HPDE6-E6E7 (cell line): Measurements from ENCODE around the gene CDKN3.
"Not testable (repeated sequence)": the region's sequence is repeated elsewhere in the genome, so short reads cannot be mapped to it uniquely, and the experiment has no call there.

Experiments used
- DNase-seq: peaks from one replicate; pipeline ENCODE4 v3.0.0; 2011; ENCODE audit warnings: missing footprints; ENCODE audit errors: extremely low spot score

CDKN3 gene

DNA sequence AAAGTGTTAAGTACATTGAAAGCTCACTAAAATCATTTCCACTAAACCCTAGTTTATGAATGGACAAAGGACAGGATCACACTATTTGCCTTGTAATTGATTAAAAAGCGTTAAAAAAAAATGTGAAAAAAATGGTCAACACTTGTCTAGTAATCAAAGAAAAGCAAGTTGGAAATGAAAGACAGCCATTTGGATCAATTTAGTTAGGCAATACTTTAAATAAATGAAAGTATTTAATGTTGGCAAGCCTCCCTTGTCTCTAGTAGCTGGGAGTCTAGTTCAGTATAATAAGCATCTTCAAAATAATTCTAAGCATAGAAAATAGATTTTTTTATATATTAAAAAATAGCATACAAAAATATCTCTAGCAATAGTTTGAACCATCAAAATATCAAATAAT lies 58.6 kb downstream of the CDKN3 start:
- DNase-seq: no peak

DNA sequence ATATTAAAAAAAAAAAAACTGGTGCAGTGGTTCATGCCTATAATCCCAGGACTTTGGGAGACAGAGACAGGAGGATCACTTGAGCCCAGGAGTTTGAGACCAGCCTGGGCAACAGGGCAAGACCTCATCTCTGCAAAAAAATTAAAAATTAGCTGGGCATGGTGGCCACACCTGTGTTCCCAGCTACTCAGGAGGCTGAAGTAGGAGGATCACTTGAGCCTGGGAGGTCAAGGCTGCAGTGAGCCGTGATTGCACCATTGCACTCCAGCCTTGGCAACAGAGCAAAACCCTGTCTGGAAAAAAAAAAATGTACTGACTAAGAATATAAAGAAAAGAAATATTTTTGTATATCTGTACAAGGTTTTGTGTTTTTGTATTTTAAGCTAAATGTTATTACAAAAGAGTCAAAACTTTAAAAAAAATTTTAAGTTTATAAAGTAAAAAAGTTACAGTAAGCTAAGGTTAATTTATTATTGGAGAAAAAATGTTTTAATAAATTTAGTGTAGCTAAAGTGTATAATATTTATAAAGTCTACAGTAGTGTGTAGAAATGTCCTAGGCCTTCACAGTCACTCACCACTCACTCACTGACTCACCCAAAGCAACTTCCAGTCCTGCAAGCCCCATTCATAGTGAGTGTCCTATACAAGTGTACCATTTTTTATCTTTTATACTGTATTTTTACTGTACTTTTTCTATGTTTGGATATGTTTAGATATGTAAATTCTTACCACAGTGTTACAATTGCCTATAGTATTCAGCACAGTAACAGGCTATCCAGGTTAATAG lies 60.2 kb downstream of the CDKN3 start:
- not testable (repeated sequence) for DNase-seq

DNA sequence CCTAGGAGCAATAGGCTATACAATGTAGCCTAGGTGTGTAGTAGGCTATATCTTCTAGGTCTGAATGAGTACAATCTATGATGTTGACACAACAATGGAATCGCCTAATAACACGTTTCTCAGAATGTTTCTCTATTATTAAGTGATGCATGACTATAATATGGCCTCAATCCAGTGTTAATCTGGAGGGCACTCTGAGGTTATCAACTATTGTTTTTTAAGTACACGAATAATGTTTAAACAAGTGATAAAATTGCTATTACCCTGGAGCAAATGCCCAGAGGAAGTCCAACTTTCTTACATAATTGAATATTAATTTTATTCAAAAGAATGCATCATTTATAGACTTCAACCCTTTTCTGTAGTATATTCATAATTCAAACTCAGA lies 60.8 kb downstream of the CDKN3 start:
- no peak for DNase-seq

DNA sequence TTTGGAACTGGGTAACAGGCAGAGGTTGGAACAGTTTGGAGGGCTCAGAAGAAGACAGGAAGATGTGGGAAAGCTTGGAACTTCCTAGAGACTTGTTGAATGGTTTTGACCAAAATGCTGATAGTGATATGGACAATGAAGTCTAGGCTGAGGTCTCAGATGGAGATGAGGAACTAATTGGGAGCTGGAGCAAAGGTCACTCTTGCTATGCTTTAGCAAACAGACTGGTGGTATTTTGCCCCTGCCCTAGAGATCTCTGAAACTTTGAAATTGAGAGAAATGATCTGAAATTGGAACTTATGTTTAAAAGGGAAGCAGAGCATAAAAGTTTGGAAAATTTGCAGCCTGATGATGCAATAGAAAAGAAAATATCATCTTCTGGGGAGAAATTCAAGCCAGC lies 61.7 kb downstream of the CDKN3 start:
- not testable (repeated sequence) for DNase-seq

DNA sequence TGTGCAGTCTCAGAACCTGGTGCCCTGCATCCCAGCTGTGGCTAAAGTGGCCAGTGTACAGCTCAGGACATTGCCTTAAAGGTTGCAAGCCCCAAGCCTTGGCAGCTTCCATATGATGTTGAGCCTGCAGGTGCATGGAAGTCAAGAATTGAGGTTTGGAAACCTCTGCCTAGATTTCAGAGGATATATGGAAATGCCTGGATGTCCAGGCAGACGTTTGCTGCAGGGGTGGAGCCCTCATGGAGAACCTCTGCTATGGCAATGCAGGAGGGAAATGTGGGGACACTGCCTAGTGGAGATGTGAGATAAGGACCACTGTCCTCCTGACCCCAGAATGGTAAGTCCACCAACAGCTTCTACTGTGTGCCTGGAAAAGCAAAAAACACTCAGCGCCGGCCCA lies 62.3 kb downstream of the CDKN3 start:
- no peak for DNase-seq

DNA sequence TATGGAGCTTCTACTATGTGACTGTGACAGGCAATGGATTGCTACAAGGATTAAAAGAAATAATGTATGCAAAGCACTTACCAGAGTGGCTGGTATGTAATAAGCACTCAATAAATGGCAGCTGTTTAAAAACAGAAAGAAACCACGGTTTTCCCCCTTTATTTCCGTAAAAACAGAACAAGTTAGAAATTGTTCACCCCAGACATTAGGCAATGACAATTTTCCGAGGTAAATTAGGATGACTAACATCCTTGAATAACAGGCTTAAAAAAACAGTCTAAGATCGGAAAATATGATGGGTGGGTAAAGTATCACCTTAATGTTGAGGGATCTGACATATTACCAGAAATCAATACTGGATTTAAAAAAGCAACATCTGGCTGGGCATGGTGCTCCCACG lies 65.2 kb downstream of the CDKN3 start:
- DNase-seq: no peak

DNA sequence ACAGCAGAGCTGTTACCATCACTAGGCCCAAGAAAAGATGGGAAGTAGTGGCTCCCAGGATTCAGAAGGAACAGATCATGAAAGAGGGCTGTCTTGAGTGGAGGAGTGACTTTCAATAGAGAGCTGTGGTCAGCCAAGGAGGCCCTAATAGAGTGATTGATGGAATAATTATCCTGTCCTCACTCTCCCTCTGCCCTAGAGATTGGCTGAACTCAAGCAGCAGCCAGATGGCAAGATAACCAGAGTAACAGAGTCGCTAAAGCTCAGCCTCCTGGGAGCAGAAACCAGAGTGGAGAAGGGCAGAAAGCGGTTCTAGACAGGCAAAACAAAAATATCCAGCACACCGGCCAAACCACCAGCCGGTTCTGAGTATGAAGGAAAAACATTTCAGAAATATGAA lies 68.8 kb downstream of the CDKN3 start:
- DNase-seq: no peak

DNA sequence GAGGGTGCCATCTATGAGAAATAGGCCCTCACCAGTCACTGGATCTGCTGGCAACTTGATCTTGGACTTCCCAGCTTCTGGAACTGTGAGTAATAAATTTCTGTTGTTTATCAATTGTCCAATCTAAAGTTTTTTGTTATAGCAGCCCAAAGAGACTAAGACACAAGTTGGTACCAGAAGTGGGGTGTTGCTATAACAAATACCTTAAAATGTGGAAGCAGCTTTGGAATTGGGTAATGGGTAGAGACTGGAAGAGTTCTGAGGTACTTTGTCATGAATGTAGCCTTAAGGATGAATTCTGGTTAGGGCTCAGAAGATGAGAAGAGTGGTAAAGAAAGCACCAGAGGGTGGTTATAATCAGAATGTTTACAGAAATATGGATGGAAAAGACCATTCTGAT lies 70.5 kb downstream of the CDKN3 start:
- DNase-seq: no peak
